ENCODE results near the gene DAPL1.
"Not testable (repeated sequence)": the region's sequence is repeated elsewhere in the genome, so short reads cannot be mapped to it uniquely, and the experiment has no call there.

Gene DAPL1

DNA sequence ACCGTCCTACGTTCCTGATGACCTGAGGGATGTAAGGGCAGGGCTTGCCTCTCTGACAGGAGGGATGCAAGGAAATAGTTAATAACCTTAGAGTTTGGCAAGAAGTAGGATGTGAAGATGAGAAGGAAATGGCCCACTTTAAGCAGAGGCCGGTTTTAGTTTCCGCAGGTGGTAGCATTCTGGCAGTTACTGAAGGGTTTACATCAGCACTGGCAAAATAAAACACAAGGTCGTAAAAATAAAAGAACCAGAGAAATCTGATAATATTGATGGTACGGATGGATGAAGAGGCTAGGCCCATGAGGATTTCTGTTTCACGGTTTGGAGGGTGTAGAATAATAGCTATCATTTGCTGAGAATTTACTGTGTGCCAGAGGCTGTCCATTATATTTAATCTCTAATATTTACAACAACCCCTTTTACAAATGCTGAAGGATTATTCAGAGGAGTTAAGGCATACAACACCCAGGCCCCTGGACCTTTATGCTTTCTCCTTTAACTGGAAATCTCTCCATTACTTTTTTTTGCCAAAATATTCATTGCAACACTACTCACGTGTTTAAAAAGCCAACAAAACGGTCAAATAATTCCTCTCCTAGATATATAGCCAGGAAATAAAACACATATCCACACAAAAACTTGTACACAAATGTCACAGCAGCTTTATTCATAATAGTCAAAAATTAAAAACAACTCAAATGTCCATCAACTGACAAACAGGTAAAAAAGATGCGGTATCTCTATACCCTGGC is 28.5 kb downstream of the DAPL1 start:
- DNase-seq = no peak

DNA sequence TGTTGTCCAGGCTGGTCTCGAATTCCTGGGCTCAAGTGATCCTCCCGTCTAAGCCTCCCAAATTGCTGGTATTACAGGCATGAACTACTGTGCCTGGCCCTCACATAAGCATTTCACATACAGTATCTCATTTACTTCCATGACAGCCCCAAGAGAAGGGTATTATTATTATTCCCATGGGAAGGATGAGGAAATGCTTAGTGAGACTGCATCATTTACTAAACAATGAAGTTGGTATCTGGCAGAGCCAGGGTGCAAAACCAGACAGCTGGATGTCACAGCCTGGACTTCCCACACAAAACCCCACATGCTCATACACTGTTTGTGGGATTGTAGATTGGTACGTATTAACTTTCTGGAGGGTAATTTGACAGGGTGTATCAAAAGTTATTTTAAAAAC is 29.9 kb downstream of the DAPL1 start:
- DNase-seq = no peak

DNA sequence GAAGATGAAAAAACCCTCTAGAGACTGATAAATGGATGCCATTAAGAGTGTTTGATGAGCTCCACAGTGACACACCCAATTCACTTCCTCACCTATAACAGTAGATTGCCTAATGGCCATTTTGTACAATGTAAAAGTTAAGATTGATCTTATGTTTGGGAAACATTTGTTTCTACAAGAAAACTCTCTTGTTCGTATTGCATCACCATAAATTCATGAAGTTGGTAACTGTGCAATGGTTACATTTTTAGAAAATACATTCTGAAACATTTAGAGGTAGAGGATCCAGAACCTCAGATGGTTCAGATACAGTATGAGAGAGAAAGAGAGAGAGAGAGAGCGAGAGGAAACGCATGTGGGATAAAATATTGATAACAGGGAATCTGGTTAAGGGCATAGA is 31.8 kb downstream of the DAPL1 start:
- no peak for DNase-seq

DNA sequence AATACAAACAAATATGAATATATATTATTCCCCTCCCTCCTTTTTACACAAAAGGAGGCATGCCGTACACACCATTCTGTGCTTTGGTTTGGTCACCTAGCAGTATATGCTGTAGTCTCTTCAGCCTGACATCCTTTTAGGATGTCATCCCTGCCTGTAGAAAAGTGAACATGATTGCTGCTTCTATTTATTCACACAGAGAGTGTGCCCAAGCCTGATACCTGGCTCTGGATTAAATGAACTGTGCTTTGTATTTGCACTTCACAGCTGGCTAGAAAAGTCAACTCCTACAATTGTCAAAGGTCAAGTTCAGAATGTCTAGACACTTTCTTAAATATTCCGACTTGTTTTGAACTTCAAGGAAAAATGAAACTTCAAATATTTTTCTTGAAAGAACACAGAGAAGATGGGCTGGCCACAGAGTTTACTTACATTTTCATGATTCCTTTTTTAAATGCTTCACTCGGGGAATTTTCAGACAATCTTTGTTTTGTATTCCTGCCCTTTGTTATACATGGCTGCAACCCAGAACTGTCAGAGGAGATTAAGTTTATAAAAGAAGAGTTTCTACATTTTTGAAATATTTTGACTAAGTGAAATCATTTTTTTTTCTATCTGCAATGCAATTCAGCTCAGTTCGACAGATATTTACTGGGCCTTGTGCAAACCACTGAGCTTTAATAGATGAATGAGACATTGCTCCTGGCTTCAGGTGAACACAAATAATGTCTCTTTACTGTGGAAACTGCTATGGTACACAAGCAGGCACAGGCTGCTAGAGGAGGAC is 33.5 kb downstream of the DAPL1 start:
- no peak for DNase-seq

DNA sequence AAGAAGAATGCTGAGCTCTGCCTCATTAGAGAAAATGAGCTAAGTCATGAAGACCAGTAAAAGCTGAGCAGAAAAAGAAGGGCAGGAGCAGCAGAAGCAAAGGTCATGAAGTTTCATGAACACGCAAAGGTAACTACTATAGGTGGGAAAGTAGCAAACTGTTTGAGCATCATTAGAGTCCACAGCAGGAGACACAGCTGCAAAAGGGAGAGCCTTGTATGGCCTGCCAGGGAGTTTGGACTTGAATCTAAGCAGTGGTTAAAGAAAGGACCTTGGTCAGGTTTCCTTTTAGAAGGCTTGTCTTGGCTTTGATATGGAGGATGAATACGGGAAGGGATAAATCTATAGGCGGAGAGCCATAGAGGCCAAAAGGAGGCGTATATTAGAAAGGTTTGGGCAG is 34.0 kb downstream of the DAPL1 start:
- no peak for DNase-seq

DNA sequence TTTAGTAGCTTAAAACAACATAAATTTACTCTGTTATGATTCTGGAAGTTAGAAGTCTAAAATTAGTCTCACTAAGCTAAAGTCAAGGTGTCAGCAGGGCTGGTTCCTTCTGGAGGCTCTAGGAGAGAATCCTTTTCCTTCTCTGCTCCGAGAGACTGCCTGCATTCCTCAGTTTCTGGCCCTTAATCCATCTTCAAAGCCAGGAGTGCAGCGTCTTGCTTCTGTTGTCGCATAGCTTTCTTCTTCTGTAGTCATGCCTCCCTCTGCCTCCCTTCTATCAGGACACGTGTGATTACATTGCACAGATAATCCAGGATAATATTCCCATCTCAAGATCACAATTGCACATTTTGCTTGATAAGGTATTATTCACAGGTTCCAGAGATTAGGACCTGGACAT is 35.1 kb downstream of the DAPL1 start:
- no peak for DNase-seq

DNA sequence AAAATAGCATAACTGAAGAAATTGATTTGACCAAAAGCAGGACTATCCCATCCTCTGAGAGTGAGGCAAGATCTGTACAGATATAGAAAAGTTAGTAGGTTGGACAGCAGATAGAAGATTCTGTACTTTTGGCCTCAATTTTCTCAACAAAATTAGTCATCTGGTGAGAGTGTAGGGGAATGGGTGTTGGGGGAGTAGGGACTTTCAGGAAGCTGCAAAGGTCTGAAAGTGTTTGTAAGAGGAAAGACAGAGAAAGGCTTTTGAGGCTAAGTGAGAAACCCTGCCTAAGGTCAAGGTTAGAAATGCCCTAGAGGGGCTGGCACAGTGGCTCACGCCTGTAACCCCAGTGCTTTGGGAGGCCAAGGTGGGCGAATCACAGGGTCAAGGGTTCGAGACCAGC is 40.3 kb downstream of the DAPL1 start:
- no peak for DNase-seq

DNA sequence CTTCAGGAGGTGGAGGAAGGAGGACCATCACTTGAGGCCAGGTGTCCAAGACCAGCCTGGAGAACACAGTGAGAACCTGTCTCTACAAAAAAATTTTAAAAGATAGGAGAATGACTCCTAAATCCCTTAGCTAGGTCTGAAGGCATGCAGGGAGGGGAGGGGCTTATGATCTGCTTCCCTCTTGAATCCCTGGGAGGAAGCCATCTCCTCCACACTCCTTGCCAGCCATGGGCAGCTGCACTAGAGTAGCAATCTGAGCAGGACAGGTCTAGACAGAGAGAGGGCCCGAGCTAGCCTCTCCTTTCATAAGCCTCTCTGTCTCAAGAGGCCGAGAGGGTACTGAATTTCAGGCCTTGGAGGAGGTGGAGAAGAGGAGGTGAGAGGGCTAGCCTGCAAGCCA is 42.5 kb downstream of the DAPL1 start:
- DNase-seq = no peak

DNA sequence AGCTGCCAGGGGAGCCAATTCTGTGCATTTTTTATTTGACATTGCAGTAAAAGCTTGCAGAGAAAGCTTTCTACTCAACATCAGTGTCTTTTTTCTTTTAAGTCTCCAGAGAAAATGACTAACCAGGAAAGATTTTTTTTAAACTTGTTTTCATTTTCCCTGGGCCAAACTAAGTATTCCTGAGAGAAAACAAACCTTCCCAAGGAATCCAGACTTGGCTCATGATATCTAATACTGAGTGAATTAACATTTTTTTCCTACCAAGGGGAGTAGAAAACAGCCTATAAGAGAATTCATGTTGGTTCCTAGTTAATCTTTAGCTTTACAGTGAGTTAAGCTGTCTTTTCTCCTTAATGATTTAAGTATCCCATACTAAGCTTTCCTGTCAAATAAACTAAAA is 46.7 kb downstream of the DAPL1 start:
- DNase-seq = no peak

DNA sequence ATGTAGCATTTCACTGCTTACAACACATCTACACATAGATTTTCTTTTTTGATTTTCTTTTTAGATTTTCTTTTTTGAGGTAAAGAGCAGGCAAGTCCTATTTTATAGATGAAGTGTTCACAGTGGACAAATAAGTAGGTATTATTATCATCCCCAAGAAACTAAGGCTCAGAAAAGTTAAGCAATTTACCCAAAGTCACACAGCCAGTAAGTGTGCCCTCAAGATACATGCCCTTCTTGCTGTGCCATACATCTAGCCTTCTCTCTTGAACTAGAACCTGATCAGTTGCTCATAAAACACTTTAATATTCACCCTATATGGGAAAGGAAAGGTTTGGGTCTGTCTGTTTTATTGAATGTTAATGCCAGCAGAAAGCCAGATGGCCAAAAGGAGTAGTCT is 50.3 kb downstream of the DAPL1 start:
- DNase-seq = no peak

DNA sequence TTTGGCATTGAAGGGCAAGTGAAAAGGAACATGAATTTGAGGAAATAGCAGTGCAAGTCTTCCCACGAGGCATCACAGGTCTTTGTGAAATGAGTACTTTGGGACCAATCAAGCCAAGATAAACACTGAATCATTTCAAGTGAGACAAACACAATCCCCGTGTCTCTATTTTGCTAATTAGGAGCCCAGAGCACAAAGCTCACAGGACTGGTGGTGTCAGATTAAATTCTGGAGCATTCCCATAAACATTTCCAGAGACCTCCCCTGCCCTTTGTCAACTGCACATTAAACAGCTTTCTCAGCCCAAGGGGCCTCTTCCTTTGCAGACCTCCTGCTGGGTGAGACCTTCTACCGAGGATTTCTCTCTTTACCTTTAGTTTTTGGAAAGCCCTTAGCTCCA is 50.7 kb downstream of the DAPL1 start:
- DNase-seq = no peak

DNA sequence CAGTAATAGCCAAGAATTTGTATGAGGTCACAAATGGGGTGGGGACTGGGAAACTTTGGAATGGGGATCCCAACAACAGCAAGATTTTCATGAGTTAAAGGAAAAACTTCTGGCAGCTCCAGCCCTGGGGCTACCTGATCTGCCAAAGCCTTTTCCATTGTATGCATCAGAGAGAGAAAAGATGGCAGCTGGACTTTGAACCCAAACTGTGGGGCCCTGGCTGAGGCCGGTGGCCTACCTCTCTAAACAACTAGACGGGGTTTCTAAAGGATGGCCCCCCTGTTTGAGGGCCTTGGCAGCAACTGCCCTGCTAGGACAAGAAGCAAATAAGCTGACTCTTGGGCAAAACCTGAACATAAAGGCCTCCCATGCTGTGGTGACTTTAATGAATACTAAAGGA is 52.4 kb downstream of the DAPL1 start:
- DNase-seq = not testable (repeated sequence)

DNA sequence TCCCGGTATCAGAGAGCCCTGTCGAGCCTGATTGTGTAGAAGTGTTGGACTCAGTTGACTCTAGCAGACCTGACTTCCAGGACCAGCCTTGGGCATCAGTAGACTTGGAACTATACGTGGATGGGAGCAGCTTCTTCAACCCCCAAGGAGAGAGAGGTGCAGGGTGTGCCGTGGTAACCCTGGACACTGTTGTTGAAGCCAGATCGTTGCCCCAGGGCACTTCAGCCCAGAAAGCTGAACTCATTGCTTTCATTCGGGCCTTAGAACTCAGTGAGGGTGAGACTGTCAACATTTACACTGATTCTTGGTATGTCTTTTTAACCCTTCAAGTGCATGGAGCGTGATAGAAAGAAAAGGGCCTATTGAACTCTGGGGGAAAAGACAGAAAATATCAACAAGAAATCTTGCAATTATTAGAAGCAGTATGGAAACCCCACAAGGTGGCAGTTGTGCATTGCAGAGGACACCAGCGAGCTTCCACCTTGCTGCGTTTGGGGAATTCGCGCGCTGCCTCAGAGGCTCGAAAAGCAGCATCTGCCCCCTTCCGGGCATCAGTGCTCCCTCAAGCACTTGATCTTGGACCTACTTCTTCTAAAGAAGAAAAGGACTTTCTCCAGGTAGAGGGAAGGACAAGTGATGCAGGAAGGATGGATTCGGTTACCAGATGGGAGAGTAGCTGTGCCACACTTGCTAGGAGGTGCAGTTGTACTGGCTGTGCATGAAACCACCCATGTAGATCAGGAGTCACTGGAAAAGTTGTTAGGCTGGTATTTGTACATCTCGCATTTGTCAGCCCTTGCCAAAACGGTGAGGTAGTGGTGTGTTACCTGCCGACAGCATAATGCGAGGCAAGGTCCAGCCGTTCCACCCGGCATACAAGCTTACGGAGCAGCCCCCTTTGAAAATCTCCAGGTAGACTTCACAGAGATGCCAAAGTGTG is 53.2 kb downstream of the DAPL1 start:
- not testable (repeated sequence) for DNase-seq

DNA sequence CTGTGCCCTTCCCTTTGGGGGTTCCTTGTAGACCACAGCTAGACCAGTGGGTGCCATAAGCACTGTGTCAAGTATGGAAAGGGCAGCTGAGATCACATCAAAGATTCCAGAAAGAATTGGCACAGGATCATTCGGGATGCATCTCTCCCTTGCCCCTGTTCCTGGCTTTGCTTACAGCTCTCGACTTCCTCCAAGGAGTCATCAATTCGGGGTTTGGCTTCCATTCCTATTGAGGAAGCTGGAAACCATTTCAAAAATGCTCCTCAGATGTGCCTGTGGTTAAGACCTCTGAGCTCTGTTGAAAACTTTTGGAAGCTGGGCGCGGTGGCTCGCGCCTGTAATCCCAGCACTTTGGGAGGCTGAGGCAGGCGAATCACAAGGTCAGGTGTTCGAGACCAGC is 65.1 kb downstream of the DAPL1 start:
- DNase-seq = not testable (repeated sequence)

DNA sequence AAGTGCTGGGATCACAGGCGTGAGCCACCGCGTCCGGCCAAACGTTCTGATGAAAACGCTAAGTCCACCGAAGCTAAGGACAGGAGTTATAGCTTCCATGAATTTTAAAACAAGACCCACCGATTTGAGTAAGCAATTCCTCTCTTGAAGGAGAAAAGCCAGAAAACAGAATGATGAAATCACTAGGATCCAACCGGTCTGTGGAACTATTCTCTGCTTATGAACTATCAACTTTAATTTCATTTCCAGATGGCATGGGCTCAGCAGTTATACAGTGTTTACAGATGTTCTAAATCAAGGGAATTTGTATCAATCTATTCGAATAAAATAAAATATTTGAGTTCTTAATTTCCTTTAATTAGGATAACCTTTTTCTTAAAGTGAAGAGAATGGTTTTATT is 66.5 kb downstream of the DAPL1 start:
- not testable (repeated sequence) for DNase-seq

DNA sequence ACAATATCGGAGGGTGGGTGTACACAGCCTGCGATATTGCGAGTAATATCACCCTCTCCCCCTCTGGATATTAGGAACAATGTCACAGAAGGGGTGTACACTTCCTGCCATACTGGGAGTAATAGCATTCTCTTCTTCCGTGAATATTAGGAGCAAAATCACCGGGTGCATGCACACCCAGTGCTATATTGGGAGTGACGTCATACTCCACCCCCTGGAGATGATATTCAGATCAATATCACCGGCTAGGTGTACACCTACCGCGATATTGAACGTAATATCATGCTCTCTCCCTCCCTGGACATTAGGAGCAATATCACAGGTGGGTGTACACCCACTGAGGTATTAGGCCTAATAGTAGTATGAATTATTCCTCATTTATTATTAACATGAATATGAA is 70.4 kb downstream of the DAPL1 start:
- DNase-seq = not testable (repeated sequence)
